Neural progenitor cell (in vitro differentiated cells): ENCODE results near the gene PIP4K2C.

Experiments used
- CTCF ChIP-seq: fragments of 200-600 bp; sonication (generic); IDR thresholded peaks from 2 replicates; pipeline ENCODE4 v1.5.1; 2017; ENCODE audit warnings: antibody characterized with exemption, mild to moderate bottlenecking
- EZH2phosphoT487 ChIP-seq: fragments of 200-600 bp; sonication (generic); IDR thresholded peaks from 2 replicates; pipeline ENCODE4 v1.6.1; 2017; ENCODE audit warnings: antibody characterized with exemption

- TF ChIP-seq CTCF (no peak), EZH2phosphoT487 (no peak)
These were observed 36.0 kb downstream of the PIP4K2C start for GRCh38 chr12:57626921-57627445.
